Astrocyte (in vitro differentiated cells and primary cell): ENCODE data around the gene CYGB. TPM values are rescaled to one million over a fixed set of nuclear protein-coding genes. Genes with fewer than 3 reads are reported as not detected.
A peak's percentile ranks its signal among the peaks of the same experiment; 100 is the strongest.

ENCODE experiments used
- DNase-seq: peaks from one replicate; pipeline ENCODE4 v3.0.0-alpha.2; 2010; ENCODE audit warnings: low read depth
- FAIRE-seq: peaks from 2 replicates; lab custom pipeline; 2011; peaks lifted over from hg19 to GRCh38; lab: Jason Lieb, UNC
- H2AFZ ChIP-seq: 2 replicates; pipeline ENCODE4 v1.6.0; 2012; ENCODE audit warnings: low read depth, low read length, inconsistent platforms
- H3K27ac ChIP-seq: 2 replicates; pipeline ENCODE4 v1.5.1; 2011; ENCODE audit warnings: low read depth, low read length, inconsistent platforms
- H3K27me3 ChIP-seq: 2 replicates; pipeline ENCODE4 v1.6.0; 2011; ENCODE audit warnings: low read length, inconsistent platforms; ENCODE audit not compliant: insufficient read depth
- H3K36me3 ChIP-seq: 2 replicates; pipeline ENCODE4 v1.5.1; 2011; ENCODE audit warnings: low read length, inconsistent platforms; ENCODE audit not compliant: insufficient read depth
- H3K4me1 ChIP-seq: 2 replicates; pipeline ENCODE4 v1.5.1; 2011; ENCODE audit warnings: low read length, inconsistent platforms; ENCODE audit not compliant: insufficient read depth
- H3K4me2 ChIP-seq: 2 replicates; pipeline ENCODE4 v1.6.0; 2012; ENCODE audit warnings: low read length, inconsistent platforms
- H3K4me3 ChIP-seq: 2 replicates; pipeline ENCODE4 v1.5.1; 2011; ENCODE audit warnings: low read depth, mild to moderate bottlenecking, low read length, inconsistent platforms; ENCODE audit not compliant: insufficient read depth
- H3K79me2 ChIP-seq: 2 replicates; pipeline ENCODE4 v1.6.0; 2012; ENCODE audit warnings: mild to moderate bottlenecking, low read length, inconsistent platforms; ENCODE audit not compliant: insufficient read depth
- H3K9ac ChIP-seq: 2 replicates; pipeline ENCODE4 v1.6.0; 2012; ENCODE audit warnings: mild to moderate bottlenecking, low read length, inconsistent platforms
- H3K9me3 ChIP-seq: 2 replicates; pipeline ENCODE4 v1.5.1; 2012; ENCODE audit warnings: low read depth, mild to moderate bottlenecking, low read length, inconsistent platforms; ENCODE audit not compliant: insufficient read depth
- H4K20me1 ChIP-seq: 2 replicates; pipeline ENCODE4 v1.6.0; 2012; ENCODE audit warnings: low read length, inconsistent platforms; ENCODE audit not compliant: insufficient read depth
- H3K27ac Mint-ChIP-seq: one replicate; pipeline ENCODE4 v1.8.0; 2021; ENCODE audit warnings: mild to moderate bottlenecking, mixed read lengths; ENCODE audit not compliant: unreplicated experiment
- H3K27me3 Mint-ChIP-seq: one replicate; pipeline ENCODE4 v1.8.0; 2021; ENCODE audit warnings: low read depth, mixed read lengths; ENCODE audit not compliant: unreplicated experiment
- H3K36me3 Mint-ChIP-seq: one replicate; pipeline ENCODE4 v1.8.0; 2021; ENCODE audit warnings: low read depth, mixed read lengths; ENCODE audit not compliant: unreplicated experiment
- H3K4me1 Mint-ChIP-seq: one replicate; pipeline ENCODE4 v1.8.0; 2021; ENCODE audit warnings: low read depth, mixed read lengths; ENCODE audit not compliant: unreplicated experiment
- H3K4me3 Mint-ChIP-seq: one replicate; pipeline ENCODE4 v1.8.0; 2021; ENCODE audit warnings: mild to moderate bottlenecking, moderate library complexity, mixed read lengths; ENCODE audit not compliant: unreplicated experiment
- H3K9me3 Mint-ChIP-seq: one replicate; pipeline ENCODE4 v1.8.0; 2021; ENCODE audit warnings: mild to moderate bottlenecking, mixed read lengths; ENCODE audit not compliant: unreplicated experiment
- EZH2 ChIP-seq: IDR thresholded peaks from 2 replicates; pipeline ENCODE4 v1.6.1; 2012; ENCODE audit warnings: mild to moderate bottlenecking, low read length, inconsistent platforms; ENCODE audit not compliant: insufficient read depth
- total RNA-seq: library from RNA; stranded (reverse); gene quantifications from 2 replicates; pipeline ENCODE4 v1.2.1, GENCODE V29; 2021
- TF ChIP-seq, protein P1 (sequence below): IDR thresholded peaks from 2 replicates; pipeline ENCODE4 v1.5.1; 2011; ENCODE audit warnings: low read depth, mild to moderate bottlenecking, inconsistent platforms, low read length, moderate library complexity; ENCODE audit not compliant: insufficient read depth

The CYGB gene
- total RNA-seq, 1 donor from 2014 or later, result 29.2 TPM

DNA sequence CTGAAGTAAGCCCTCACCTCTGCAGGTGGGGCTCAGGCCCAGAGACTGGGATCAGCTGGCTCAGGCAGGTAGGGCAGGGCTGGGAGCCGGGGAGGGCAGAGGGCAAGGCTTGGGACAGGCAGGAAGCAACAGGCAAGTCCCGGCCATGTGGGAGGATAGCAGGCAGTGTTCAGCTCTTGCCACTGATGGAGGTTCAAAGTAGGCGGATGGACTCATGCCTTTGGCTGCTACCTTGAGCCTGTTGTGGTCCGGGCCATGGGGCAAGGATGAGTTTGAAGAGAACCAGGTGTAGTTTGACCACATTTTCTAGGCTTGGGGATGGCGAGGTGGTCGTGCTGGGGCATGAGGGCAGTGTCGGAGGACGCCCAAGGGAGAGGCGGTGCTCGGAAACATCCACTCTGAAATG is 5.1 kb upstream of the CYGB start:
- Histone ChIP-seq H3K9ac (no peak overlapping the region), H2AFZ (no peak overlapping the region), H3K79me2 (no peaks in the 10 kb centered on the region), H4K20me1 (no peaks in the 10 kb centered on the region), H3K36me3 (no peaks in the 10 kb centered on the region), H3K4me3 (no peak overlapping the region), H3K9me3 (no peaks in the 10 kb centered on the region), H3K4me2 (no peak overlapping the region), H3K27me3 (peaks cover 20% of the 10 kb centered on the region), H3K4me1 (peaks cover 48% of the 10 kb centered on the region), H3K27ac (no peak overlapping the region)
- FAIRE-seq (no peak), DNase-seq (no peak)
- TF ChIP-seq, protein P1, sequence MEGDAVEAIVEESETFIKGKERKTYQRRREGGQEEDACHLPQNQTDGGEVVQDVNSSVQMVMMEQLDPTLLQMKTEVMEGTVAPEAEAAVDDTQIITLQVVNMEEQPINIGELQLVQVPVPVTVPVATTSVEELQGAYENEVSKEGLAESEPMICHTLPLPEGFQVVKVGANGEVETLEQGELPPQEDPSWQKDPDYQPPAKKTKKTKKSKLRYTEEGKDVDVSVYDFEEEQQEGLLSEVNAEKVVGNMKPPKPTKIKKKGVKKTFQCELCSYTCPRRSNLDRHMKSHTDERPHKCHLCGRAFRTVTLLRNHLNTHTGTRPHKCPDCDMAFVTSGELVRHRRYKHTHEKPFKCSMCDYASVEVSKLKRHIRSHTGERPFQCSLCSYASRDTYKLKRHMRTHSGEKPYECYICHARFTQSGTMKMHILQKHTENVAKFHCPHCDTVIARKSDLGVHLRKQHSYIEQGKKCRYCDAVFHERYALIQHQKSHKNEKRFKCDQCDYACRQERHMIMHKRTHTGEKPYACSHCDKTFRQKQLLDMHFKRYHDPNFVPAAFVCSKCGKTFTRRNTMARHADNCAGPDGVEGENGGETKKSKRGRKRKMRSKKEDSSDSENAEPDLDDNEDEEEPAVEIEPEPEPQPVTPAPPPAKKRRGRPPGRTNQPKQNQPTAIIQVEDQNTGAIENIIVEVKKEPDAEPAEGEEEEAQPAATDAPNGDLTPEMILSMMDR, result no peak
- no peak overlapping the region for H3K4me3 Mint-ChIP-seq
- peaks cover 30% of the 10 kb centered on the region for H3K4me1 Mint-ChIP-seq
- no peaks in the 10 kb centered on the region for H3K9me3 Mint-ChIP-seq
- H3K36me3 Mint-ChIP-seq, result peaks cover 2% of the 10 kb centered on the region
- H3K27ac Mint-ChIP-seq, result no peak overlapping the region
- peaks cover 27% of the 10 kb centered on the region for H3K27me3 Mint-ChIP-seq

DNA sequence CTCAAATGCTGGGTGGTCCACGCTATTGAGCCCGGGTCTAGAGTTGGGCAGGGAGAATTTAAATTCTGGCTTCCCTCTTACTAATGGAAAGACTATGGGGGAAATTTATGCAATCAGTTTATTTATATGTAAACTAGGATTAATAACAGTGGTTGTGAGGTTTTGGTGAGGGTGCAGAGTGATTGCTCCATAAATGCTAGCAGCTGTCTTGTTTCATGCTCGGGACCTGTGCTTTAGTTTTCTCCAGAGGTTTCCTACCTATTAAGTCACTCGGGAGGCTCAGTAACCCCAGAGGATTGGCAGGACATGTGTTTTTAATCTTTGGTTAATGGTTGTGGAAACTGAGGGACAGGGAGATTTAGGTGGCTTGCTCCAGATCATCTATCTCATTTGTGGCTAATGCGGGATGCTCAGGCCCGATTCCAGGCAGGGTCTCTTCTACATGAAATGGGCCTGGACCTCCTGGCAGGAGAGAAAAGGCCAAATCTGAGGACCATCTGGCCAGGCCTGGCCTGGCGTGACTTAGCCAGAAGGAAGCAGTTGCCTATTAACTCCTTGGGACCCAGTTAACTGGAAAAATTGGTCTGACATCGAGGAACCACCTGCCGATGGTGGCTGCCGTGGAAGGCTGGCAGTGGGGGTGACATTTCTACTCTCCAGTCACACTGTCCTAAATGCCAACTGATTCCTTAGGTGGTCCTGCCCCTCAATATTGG is 4.4 kb upstream of the CYGB start:
- no peak overlapping the region for H3K27ac ChIP-seq
- peaks cover 46% of the 10 kb centered on the region for H3K4me1 ChIP-seq

More for the DNA sequence above, 4.4 kb upstream of the CYGB start:
- Histone ChIP-seq H3K9ac (no peak overlapping the region), H3K4me2 (no peak overlapping the region), H3K36me3 (no peaks in the 10 kb centered on the region), H3K27me3 (peaks cover 20% of the 10 kb centered on the region), H3K79me2 (no peaks in the 10 kb centered on the region), H3K4me3 (no peak overlapping the region), H3K9me3 (no peaks in the 10 kb centered on the region), H4K20me1 (no peaks in the 10 kb centered on the region), H2AFZ (no peak overlapping the region)
- H3K36me3 Mint-ChIP-seq, result peaks cover under 1% of the 10 kb centered on the region
- DNase-seq, result no peak
- H3K9me3 Mint-ChIP-seq, result no peaks in the 10 kb centered on the region
- peaks cover 27% of the 10 kb centered on the region for H3K27me3 Mint-ChIP-seq
- no peak for FAIRE-seq
- no peak for TF ChIP-seq EZH2
- TF ChIP-seq, protein P1, result no peak
- no peak overlapping the region for H3K27ac Mint-ChIP-seq
- peak overlapping the region; percentile 66 for H3K4me3 Mint-ChIP-seq
- H3K4me1 Mint-ChIP-seq, result peaks cover 29% of the 10 kb centered on the region
